Karpas-422 (cell line): ENCODE measurements around the gene ARMH4. TPM values are rescaled to one million over a fixed set of nuclear protein-coding genes. Genes with fewer than 3 reads are reported as not detected.

ENCODE experiments used
- DNase-seq: peaks from one replicate; pipeline ENCODE4 v3.0.0-alpha.2; 2015
- H2AFZ ChIP-seq: fragments of 200-600 bp; sonication (generic); 2 replicates; pipeline ENCODE4 v1.6.1; 2014; ENCODE audit warnings: antibody characterized with exemption, low read length, mixed read lengths
- H3K27ac ChIP-seq: fragments of 200-600 bp; sonication (generic); 2 replicates; pipeline ENCODE4 v1.5.1; 2014; ENCODE audit warnings: mild to moderate bottlenecking, low read length, moderate library complexity
- H3K27me3 ChIP-seq: fragments of 200-600 bp; sonication (generic); 2 replicates; pipeline ENCODE4 v1.6.1; 2014; ENCODE audit warnings: low read length, mixed read lengths
- H3K36me3 ChIP-seq: fragments of 200-600 bp; sonication (generic); 2 replicates; pipeline ENCODE4 v1.6.1; 2014; ENCODE audit warnings: low read length, mixed read lengths; ENCODE audit not compliant: insufficient read depth
- H3K4me1 ChIP-seq: fragments of 200-600 bp; sonication (generic); 2 replicates; pipeline ENCODE4 v1.6.1; 2014; ENCODE audit warnings: mild to moderate bottlenecking, low read length, mixed read lengths
- H3K4me2 ChIP-seq: fragments of 200-600 bp; sonication (generic); 2 replicates; pipeline ENCODE4 v1.6.1; 2014; ENCODE audit warnings: low read length, low read depth, mild to moderate bottlenecking; ENCODE audit not compliant: poor library complexity, severe bottlenecking
- H3K4me3 ChIP-seq: fragments of 200-600 bp; sonication (generic); 2 replicates; pipeline ENCODE4 v1.5.1; 2014; ENCODE audit warnings: mild to moderate bottlenecking, antibody characterized with exemption, low read length, mixed read lengths
- H3K79me2 ChIP-seq: fragments of 200-600 bp; sonication (generic); 2 replicates; pipeline ENCODE4 v1.6.1; 2014; ENCODE audit warnings: mild to moderate bottlenecking, low read length, mixed read lengths
- H3K9ac ChIP-seq: fragments of 200-600 bp; sonication (generic); 2 replicates; pipeline ENCODE4 v1.6.0; 2014; ENCODE audit warnings: low read length
- H3K9me2 ChIP-seq: fragments of 200-600 bp; sonication (generic), shearing (Covaris generic); replicated peaks from 2 replicates; pipeline ENCODE4 v1.6.0; 2014; ENCODE audit warnings: mild to moderate bottlenecking, low read length, moderate library complexity; ENCODE audit not compliant: insufficient read depth
- H3K9me3 ChIP-seq: fragments of 300-700, 200-600 bp; sonication (generic); 2 replicates; pipeline ENCODE4 v1.6.1; 2014; ENCODE audit warnings: low read length, mixed read lengths
- H4K20me1 ChIP-seq: fragments of 200-600 bp; sonication (generic); 2 replicates; pipeline ENCODE4 v1.6.1; 2014; ENCODE audit warnings: mild to moderate bottlenecking, antibody characterized with exemption, low read length, low read depth; ENCODE audit not compliant: insufficient read depth
- total RNA-seq: library from RNA; depleted of rRNA; stranded (reverse); fragments of >200 nt; shearing (Covaris generic); gene quantifications from 2 replicates; pipeline ENCODE4 v1.2.3, GENCODE V29; 2014; ENCODE audit warnings: low replicate concordance

Gene ARMH4
- total RNA-seq, 1 experiment from 2014 or later: 0.75 TPM

- H3K27ac ChIP-seq: no peak overlapping the region
Measured at GRCh38 chr14:57988445-57988844, 163.6 kb downstream of the ARMH4 start.

DNA sequence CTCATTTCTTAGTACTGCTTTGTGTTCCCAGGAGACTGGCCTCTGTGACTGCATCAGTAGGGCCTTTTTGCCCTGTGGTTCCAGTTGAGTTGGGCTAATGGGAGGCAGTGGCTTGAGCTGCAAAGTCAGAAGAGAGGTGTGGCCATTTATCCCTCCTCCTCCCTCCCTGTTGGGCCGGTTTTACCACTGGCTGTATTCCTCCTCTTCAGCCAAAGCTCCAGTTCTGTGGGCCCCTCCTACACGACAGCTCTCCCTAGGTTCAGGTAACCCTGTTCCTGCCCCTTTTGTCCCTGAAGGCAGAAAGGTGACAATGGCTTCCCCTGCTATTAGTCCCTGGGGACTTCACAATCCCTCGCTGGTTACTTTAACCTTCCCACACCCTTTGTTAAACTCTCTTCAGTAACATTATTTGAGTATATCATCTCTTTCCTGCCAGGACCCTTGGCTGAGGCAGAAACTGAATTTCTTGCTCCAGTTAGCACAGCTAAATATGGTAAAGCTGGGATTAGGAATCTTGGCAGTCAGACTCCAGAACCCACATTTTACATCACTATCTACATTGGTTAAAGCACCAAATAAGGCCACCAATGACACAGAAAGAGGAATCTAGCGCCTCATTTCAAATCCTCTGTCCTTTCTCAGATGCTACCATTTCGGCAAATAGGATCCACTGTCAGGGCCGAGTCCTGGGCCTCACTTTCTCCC lies 164.3 kb downstream of the ARMH4 start:
- Histone ChIP-seq H3K9me2 (no peaks in the 10 kb centered on the region), H3K27me3 (0 out of 2 replicates have a peak, but pooled peaks cover 3% of the 10 kb centered on the region), H3K9me3 (no peaks in the 10 kb centered on the region), H3K4me2 (no peak overlapping the region), H3K9ac (no peak overlapping the region), H2AFZ (no peak overlapping the region), H3K79me2 (no peaks in the 10 kb centered on the region), H4K20me1 (no peaks in the 10 kb centered on the region), H3K36me3 (no peaks in the 10 kb centered on the region), H3K4me1 (peaks cover 9% of the 10 kb centered on the region), H3K4me3 (no peak overlapping the region), H3K27ac (no peak overlapping the region)
- DNase-seq: no peak

More at GRCh38 chr14:57988445-57988844, 163.6 kb downstream of the ARMH4 start:
- H4K20me1 ChIP-seq: no peaks in the 10 kb centered on the region
- peaks cover 2% of the 10 kb centered on the region for H3K4me1 ChIP-seq
- no peak overlapping the region for H3K9ac ChIP-seq
- DNase-seq: no peak
- H3K36me3 ChIP-seq: no peaks in the 10 kb centered on the region
- no peak overlapping the region for H3K4me2 ChIP-seq
- no peak overlapping the region for H3K4me3 ChIP-seq
- no peaks in the 10 kb centered on the region for H3K79me2 ChIP-seq
- no peaks in the 10 kb centered on the region for H3K9me3 ChIP-seq
- no peaks in the 10 kb centered on the region for H3K9me2 ChIP-seq
- no peak overlapping the region for H2AFZ ChIP-seq
- 0 out of 2 replicates have a peak, but pooled peaks cover 3% of the 10 kb centered on the region for H3K27me3 ChIP-seq

DNA sequence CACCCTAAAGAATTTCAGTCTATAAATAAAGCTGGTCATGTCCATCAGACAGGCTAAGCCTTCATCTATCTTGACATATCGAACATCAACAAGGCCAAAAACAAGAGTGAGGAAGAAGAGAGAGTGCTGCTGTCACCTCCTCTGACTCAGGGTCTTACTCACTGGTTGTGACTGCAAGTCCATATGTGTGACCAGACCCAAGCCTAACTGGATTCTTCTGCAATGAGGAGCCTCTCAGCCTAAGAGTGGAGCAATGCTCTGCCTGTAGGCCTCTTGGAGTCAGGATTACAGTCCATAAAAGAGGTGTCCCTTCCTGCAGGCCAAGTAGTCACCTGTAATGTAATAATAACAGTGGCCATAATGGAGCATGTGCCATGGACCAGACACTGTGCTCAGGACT lies 165.0 kb downstream of the ARMH4 start:
- Histone ChIP-seq H3K9me2 (no peaks in the 10 kb centered on the region), H3K4me3 (no peak overlapping the region), H3K9me3 (no peaks in the 10 kb centered on the region), H3K9ac (no peak overlapping the region), H3K79me2 (no peaks in the 10 kb centered on the region), H3K4me2 (no peak overlapping the region), H3K27me3 (0 out of 2 replicates have a peak, but pooled peaks cover 2% of the 10 kb centered on the region), H4K20me1 (no peaks in the 10 kb centered on the region), H2AFZ (no peak overlapping the region), H3K4me1 (peaks cover 10% of the 10 kb centered on the region), H3K36me3 (no peaks in the 10 kb centered on the region), H3K27ac (no peak overlapping the region)
- no peak for DNase-seq

DNA sequence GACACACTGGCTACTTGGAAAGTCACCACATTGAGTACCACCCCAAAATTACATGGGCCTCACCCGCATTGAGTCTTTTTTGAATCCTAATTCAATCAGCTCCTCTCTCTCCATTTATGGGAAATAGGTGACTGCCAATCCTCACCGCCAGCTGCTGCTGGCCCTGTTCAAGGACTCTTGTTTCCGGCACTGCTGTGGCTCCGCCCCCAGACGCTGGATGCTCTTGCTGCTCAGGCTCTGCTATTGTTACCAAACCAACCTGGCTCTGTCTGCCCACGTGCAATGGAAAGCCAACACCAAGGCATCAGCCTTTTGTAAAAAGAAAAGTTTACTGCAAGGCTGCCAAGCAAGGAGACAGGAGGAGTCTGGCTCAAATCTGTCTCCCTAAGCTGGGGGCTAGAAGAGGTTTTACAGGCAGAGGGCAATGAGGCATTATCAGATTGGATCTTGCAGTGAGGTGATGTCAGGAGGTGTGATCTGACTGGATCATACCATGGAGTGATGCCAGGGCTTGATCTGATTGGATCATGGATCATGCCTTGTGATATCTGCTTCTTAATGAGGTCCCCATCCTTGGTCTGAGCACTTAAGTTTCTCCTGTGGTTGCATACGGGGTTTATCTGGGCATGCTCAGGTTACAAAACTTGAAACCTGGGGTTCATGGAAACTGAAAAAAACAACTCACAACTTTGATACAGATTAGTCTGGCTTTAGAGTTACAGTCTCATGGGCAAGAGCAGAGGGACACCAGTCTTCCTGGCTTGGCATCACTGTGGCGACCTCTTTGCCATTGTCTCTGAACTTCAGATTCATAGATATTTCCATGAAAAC lies 169.0 kb downstream of the ARMH4 start:
- no peak overlapping the region for H3K4me3 ChIP-seq
- no peak overlapping the region for H3K27ac ChIP-seq
- H3K4me1 ChIP-seq: peaks cover 10% of the 10 kb centered on the region
- no peaks in the 10 kb centered on the region for H3K79me2 ChIP-seq
- H3K9ac ChIP-seq: no peak overlapping the region
- no peak overlapping the region for H2AFZ ChIP-seq
- H3K4me2 ChIP-seq: no peak overlapping the region
- no peaks in the 10 kb centered on the region for H4K20me1 ChIP-seq
- no peak for DNase-seq
- no peaks in the 10 kb centered on the region for H3K27me3 ChIP-seq
- H3K36me3 ChIP-seq: no peaks in the 10 kb centered on the region
- H3K9me2 ChIP-seq: no peaks in the 10 kb centered on the region
- no peaks in the 10 kb centered on the region for H3K9me3 ChIP-seq

GRCh38 chr14:57981817-57982560 lies 170.0 kb downstream of the ARMH4 start:
- no peak overlapping the region for H3K4me3 ChIP-seq
- H3K36me3 ChIP-seq: no peaks in the 10 kb centered on the region
- H3K9me3 ChIP-seq: no peaks in the 10 kb centered on the region
- H2AFZ ChIP-seq: no peak overlapping the region
- H3K9ac ChIP-seq: no peak overlapping the region
- no peaks in the 10 kb centered on the region for H4K20me1 ChIP-seq
- no peak overlapping the region for H3K4me2 ChIP-seq
- peaks cover 10% of the 10 kb centered on the region for H3K4me1 ChIP-seq
- H3K9me2 ChIP-seq: no peaks in the 10 kb centered on the region
- H3K27me3 ChIP-seq: no peaks in the 10 kb centered on the region
- no peaks in the 10 kb centered on the region for H3K79me2 ChIP-seq
- no peak for DNase-seq
- no peak overlapping the region for H3K27ac ChIP-seq

DNA sequence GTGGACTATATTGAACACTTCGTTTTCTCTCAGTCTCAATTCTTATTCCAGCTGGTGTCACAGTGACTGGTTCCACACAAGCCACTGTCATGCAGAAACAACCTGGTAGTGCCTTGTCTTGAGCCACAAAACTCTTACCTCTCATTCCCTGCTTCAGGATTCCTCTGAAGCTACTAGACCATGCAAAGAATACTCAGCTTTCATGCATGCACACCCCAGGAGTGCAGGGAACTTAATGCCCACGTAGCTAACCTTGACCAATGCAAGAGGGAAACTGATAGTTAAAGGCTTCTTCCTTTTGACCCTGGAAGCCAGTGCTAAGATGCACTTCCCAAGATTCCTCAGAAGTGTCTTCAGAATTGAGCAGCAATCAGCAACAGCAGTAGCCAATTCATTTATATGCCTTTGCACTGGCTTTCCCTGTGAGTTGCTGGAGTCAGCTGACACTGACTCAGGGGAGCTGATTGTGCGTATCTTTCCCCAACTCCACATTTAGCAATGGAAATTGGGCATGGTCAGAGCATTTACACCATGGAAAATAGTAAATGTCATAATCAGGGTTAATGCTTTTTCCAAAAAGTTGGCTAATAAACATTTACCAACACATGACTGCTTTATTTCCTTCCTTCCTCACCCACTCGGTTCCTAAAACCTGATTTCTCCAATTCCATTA lies 172.5 kb downstream of the ARMH4 start:
- no peaks in the 10 kb centered on the region for H3K36me3 ChIP-seq
- H3K9ac ChIP-seq: no peak overlapping the region
- no peak overlapping the region for H3K4me3 ChIP-seq
- H4K20me1 ChIP-seq: no peaks in the 10 kb centered on the region
- no peaks in the 10 kb centered on the region for H3K9me3 ChIP-seq
- H3K27me3 ChIP-seq: no peaks in the 10 kb centered on the region
- no peaks in the 10 kb centered on the region for H3K9me2 ChIP-seq
- no peak overlapping the region for H2AFZ ChIP-seq
- H3K27ac ChIP-seq: no peak overlapping the region
- H3K79me2 ChIP-seq: no peaks in the 10 kb centered on the region
- no peak overlapping the region for H3K4me2 ChIP-seq
- H3K4me1 ChIP-seq: peaks cover 10% of the 10 kb centered on the region
- DNase-seq: no peak

DNA sequence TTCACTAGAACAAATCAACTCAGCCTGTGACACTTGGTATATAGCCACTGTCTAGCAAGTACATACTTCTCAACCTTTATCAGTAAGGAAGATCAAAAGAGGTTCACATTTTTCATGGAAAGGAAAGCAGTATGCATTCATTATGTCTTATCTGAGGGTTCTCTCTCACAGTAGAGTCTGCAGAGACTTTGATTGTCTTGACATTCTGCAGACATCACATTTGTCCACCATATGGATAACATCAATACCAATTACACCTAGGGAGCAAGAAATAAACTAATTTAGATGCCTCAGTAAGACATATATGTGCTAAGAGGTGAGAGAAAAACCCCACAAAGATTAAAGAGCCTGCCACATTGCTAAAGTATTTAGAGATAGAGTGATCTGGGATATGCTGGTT lies 175.3 kb downstream of the ARMH4 start:
- Histone ChIP-seq H3K4me2 (no peak overlapping the region), H3K9ac (no peak overlapping the region), H3K4me1 (peaks cover 4% of the 10 kb centered on the region), H4K20me1 (no peaks in the 10 kb centered on the region), H3K27me3 (no peaks in the 10 kb centered on the region), H3K79me2 (no peaks in the 10 kb centered on the region), H2AFZ (no peak overlapping the region), H3K27ac (no peak overlapping the region), H3K9me2 (no peaks in the 10 kb centered on the region), H3K4me3 (no peak overlapping the region), H3K36me3 (no peaks in the 10 kb centered on the region), H3K9me3 (no peaks in the 10 kb centered on the region)
- no peak for DNase-seq
